Nephron (organoid): Measurements from ENCODE around the gene IL23R.

Source experiments
- H3K27ac Mint-ChIP-seq, 3 experiments: 2 replicates each; pipeline ENCODE4 v1.8.0; 2020; ENCODE audit warnings: mixed read lengths in 3 of 3, mild to moderate bottlenecking in 2 of 3, moderate library complexity in 1 of 3
- H3K27me3 Mint-ChIP-seq: 2 replicates; pipeline ENCODE4 v1.8.0; 2021; ENCODE audit warnings: low read depth, mild to moderate bottlenecking, moderate library complexity, mixed read lengths
- H3K36me3 Mint-ChIP-seq: 2 replicates; pipeline ENCODE4 v1.8.0; 2020; ENCODE audit warnings: low read depth, mixed read lengths
- H3K4me1 Mint-ChIP-seq: 2 replicates; pipeline ENCODE4 v1.8.0; 2020; ENCODE audit warnings: mixed read lengths
- H3K4me3 Mint-ChIP-seq, 3 experiments: 2 replicates each; pipeline ENCODE4 v1.8.0; 2020; ENCODE audit warnings: mild to moderate bottlenecking in 3 of 3, mixed read lengths in 3 of 3, moderate library complexity in 2 of 3
- H3K9me3 Mint-ChIP-seq: 2 replicates; pipeline ENCODE4 v1.8.0; 2020; ENCODE audit warnings: mixed read lengths
- TF ChIP-seq, protein P1 (sequence below), 3 experiments: fragments of 200-600 bp; sonication (generic); IDR thresholded peaks; one replicate each; pipeline ENCODE4 v1.5.0; 2021; ENCODE audit warnings: antibody characterized with exemption in 3 of 3; ENCODE audit not compliant: unreplicated experiment in 3 of 3

Gene IL23R

DNA sequence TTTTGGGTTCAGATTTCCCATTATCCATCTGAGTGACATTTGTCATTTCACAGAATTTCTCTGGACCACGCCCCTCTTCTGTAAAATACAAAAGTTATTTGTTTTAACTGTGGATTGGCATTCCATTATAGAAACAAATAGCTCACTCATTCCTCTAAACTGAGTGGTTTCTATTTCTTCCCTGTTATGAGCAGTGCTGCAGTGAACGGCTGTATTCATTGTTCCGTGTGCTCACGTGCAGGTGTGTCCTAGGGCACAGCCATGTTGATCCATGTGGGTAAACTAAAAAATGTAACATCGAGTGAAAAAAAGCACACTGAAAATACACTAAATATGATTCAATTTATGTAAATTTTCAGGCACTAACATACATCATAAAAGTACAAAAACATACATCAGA, 114.4 kb downstream of the IL23R start:
- no peaks in the 10 kb centered on the region for H3K36me3 Mint-ChIP-seq
- no peak overlapping the region for H3K27ac Mint-ChIP-seq
- no peaks in the 10 kb centered on the region for H3K4me1 Mint-ChIP-seq
- H3K9me3 Mint-ChIP-seq = peaks cover 3% of the 10 kb centered on the region
- H3K27me3 Mint-ChIP-seq = no peaks in the 10 kb centered on the region
- TF ChIP-seq, protein P1, sequence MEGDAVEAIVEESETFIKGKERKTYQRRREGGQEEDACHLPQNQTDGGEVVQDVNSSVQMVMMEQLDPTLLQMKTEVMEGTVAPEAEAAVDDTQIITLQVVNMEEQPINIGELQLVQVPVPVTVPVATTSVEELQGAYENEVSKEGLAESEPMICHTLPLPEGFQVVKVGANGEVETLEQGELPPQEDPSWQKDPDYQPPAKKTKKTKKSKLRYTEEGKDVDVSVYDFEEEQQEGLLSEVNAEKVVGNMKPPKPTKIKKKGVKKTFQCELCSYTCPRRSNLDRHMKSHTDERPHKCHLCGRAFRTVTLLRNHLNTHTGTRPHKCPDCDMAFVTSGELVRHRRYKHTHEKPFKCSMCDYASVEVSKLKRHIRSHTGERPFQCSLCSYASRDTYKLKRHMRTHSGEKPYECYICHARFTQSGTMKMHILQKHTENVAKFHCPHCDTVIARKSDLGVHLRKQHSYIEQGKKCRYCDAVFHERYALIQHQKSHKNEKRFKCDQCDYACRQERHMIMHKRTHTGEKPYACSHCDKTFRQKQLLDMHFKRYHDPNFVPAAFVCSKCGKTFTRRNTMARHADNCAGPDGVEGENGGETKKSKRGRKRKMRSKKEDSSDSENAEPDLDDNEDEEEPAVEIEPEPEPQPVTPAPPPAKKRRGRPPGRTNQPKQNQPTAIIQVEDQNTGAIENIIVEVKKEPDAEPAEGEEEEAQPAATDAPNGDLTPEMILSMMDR (IDR thresholded peaks at IDR 0.05; ENCODE audit: unreplicated experiment in 3 of 3) = no peak
- H3K4me3 Mint-ChIP-seq = no peak overlapping the region

DNA sequence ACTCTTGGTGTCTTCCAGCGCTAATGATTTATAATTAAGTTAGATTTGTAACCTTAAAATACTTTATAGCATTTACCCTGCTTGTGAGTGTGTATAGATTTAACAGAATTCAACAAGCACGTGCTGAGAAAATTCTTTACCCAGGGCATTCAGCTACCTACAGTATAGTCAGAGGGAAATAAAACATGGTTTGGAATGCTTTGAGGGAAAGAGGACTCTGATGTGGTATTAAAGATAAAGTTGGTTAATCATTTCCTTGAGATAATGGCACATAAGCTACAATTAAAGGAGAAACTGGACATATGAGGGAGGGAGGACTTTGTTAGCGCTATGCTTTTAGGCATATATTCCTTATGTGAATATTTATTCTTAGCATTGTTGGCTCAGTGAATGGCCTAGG, 115.0 kb downstream of the IL23R start:
- Mint-ChIP-seq H3K4me3 (no peak overlapping the region), H3K27me3 (no peaks in the 10 kb centered on the region), H3K4me1 (no peaks in the 10 kb centered on the region), H3K9me3 (no peaks in the 10 kb centered on the region), H3K27ac (no peak overlapping the region), H3K36me3 (no peaks in the 10 kb centered on the region)
- TF ChIP-seq, protein P1 (IDR thresholded peaks at IDR 0.05; ENCODE audit: unreplicated experiment in 3 of 3) = no peak

DNA sequence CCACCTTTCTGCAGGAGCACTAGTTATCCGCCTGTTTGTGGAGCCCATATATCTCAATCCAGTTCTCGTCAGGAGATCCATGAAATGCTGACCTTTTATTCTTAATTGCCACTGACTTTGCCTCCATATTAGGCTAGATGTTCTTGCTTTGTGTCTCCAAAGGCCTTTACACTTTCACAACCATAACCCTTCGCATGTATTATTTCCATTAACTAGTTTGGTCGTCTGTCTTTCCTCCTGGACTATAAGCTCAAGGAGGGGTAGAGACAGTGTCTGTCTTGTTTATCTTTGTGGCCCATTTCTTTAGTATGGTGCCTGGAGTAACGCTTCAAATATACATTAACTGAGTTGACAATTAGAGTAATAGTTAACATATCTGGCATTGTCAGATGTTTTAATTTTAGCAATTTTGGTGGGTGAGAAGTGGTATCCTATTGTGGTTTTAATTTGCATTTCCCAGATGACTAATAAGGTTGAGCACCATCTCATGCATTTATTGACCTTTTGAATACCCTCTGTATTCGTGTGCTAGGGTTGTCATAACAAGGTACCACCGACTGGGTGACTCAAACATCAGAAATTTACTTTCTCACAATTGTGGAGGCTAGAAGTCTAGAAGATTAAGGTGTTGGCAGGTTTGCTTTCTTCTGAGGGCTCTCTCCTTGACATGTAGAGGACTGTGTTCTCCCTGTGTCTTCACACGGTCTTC, 119.7 kb downstream of the IL23R start:
- H3K4me1 Mint-ChIP-seq = no peaks in the 10 kb centered on the region
- H3K36me3 Mint-ChIP-seq = no peaks in the 10 kb centered on the region
- H3K27me3 Mint-ChIP-seq = no peaks in the 10 kb centered on the region
- no peak overlapping the region for H3K27ac Mint-ChIP-seq
- peaks cover 3% of the 10 kb centered on the region for H3K9me3 Mint-ChIP-seq
- TF ChIP-seq, protein P1 (IDR thresholded peaks at IDR 0.05; ENCODE audit: unreplicated experiment in 3 of 3) = no peak
- H3K4me3 Mint-ChIP-seq = no peak overlapping the region

DNA sequence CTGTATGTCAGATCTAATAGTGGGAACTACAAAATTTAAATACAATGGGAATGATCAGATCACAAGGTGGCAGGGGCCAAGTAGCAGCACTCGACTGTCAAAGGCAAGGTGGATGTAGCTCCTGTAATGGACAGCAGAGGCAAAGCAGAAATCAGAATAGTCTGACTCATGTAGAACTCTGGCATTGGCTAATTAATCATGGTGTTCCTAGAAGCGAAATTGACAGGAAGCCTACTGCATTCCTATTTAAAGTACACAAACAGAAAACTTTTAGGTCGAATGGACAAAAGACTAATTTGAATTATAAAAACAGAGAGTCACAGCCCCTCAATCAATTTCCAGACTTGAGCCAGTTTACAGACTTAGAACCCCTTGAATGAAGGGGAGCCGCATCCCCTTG, 124.0 kb downstream of the IL23R start:
- H3K27me3 Mint-ChIP-seq = peaks cover 4% of the 10 kb centered on the region
- H3K4me1 Mint-ChIP-seq = no peaks in the 10 kb centered on the region
- no peak overlapping the region for H3K4me3 Mint-ChIP-seq
- no peak overlapping the region for H3K27ac Mint-ChIP-seq
- H3K36me3 Mint-ChIP-seq = no peaks in the 10 kb centered on the region
- TF ChIP-seq, protein P1 (IDR thresholded peaks at IDR 0.05; ENCODE audit: unreplicated experiment in 3 of 3) = no peak
- peaks cover 3% of the 10 kb centered on the region for H3K9me3 Mint-ChIP-seq

DNA sequence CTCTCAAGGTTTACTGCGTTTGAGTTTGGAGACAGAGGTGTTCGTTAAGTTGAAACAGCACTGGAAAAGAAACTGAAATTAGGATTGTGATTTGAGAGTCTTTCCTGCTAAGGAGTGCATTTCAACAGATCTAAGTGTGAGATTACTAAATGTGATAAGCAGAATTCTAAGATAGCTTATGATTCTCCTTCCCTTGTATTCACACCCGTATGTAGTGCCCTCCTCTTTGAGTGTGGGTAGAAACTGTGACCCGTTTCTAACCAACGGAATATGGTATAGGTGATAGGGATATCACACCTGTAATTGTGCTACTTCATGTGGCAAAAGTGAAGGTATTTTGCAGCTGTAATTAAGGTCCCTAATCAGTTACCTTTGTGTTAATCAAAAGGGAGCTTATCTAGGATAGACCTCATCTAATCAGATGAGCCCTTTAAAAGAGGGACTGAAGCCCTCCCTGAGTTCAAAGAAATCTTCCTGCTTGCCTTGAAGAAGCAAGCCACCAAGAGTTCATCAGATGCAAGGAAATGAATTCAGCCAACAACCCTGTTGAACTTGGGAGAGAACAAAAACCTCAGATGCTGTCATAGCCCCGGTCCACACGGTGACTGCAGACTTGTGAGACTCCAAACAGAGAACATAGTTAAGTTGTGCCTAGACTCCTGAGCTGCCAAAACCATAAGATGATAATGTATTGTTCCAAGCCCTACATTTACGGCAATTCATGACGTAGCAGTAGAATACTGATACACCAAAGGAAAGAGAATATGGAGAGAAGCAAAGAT, 128.8 kb downstream of the IL23R start:
- Mint-ChIP-seq H3K4me1 (no peaks in the 10 kb centered on the region), H3K27me3 (peaks cover 4% of the 10 kb centered on the region), H3K9me3 (no peaks in the 10 kb centered on the region), H3K4me3 (no peak overlapping the region), H3K27ac (no peak overlapping the region), H3K36me3 (no peaks in the 10 kb centered on the region)
- TF ChIP-seq, protein P1 (IDR thresholded peaks at IDR 0.05; ENCODE audit: unreplicated experiment in 3 of 3) = no peak
